Cerebellar nuclear complex (tissue), 1 donor: Measurements from ENCODE around the gene PLEKHA8.

ENCODE experiments used
- DNase-seq, 2 experiments: peaks; one replicate each; lab custom pipeline; 2025; lab: John Stamatoyannopoulos, UW

The PLEKHA8 gene

DNA sequence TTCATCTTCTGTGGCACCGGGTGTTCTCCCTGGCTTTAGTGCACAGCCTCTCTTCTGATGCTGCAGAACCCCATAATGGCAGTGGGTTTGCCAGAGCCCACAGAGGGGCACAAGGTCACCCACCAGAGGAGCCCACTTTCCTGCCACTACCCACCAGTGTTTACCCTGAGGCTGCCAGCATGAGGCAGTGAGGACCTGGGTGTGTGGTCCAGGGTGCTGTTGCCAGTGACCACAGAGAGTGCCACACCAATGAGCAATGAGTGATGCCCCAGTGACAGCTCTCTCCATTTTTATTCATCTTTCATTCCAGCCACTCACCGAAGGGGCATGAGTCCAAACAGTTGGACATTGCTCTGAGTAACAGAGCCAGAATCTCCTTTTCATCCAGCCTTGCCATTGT, 141.4 kb downstream of the PLEKHA8 start:
- no peak for DNase-seq

DNA sequence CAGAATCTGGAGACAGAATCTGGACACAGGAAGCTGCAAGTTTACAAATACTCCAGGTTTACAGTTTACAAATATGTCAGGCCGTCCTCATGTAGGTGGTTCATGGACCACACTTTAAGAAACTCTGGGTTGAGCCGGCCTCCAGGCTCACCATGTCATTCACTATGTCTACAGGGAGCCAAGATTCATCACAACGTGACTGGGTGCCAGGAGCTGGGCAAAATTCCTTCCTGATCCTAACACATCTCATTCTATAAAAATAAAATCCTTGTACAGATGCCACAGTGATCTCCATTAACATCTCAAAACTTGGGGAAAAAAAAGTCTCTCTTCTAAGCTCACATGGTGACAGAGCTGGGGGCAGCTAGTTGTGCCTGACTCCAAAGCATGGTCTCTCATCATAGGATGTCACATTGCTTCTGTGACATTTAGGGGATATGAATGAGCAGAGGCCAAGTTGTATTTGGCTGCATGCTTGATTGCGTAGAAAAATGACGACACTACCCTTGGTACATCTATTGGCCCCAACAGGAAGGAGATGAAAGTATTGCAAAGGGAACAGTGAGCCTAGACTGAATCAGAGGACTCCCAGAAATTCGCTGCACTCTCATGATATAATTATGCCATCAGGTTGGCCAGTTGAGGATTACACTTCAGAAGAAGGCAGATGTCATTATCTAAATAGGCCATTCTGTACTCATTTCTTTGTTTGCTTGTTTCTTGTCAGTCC, 142.4 kb downstream of the PLEKHA8 start:
- DNase-seq, result no peak

DNA sequence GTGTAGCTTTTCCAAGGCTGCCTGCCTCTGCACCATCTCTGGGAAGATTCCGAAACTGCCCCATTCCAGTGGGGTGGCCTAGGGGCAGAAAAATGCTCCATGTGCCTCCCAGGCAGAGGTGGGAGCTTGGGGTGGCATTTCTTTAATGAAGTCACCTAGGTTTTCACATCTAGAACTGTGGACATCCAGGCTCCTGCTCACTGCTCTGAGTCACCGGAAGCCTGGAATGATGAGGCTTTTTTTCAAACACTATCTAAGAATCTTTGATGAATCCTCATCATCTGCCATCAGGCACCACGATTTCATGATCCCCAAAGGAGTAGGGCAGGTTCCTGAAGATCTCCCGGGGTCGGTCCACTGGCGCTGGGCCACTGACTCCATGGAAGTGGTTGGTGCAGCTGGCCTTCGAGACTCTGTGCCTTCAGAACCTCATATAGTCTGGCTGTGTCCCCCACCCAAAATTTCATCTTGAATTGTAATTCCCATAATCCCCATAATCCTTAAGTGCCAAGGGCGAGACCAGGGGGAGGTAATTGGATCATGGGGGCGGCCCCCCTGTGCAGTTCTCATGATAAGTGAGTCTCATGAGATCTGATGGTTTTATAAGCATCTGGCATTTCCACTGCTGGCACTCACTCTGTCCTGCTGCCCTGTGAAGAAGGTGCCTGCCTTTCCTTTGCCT, 143.7 kb downstream of the PLEKHA8 start:
- DNase-seq, result no peak

- no peak for DNase-seq
Measured at GRCh38 chr7:30172451-30172850, 144.2 kb downstream of the PLEKHA8 start.

- DNase-seq, result peak in 1 of 2 experiments; percentile 42
Measured at GRCh38 chr7:30173058-30173897, 145.1 kb downstream of the PLEKHA8 start.

- DNase-seq, result no peak
Measured at GRCh38 chr7:30175180-30175579, 147.0 kb downstream of the PLEKHA8 start.

- no peak for DNase-seq
Measured at GRCh38 chr7:30175636-30176147, 147.5 kb downstream of the PLEKHA8 start.

- no peak for DNase-seq
Measured at GRCh38 chr7:30176463-30177109, 148.4 kb downstream of the PLEKHA8 start.

DNA sequence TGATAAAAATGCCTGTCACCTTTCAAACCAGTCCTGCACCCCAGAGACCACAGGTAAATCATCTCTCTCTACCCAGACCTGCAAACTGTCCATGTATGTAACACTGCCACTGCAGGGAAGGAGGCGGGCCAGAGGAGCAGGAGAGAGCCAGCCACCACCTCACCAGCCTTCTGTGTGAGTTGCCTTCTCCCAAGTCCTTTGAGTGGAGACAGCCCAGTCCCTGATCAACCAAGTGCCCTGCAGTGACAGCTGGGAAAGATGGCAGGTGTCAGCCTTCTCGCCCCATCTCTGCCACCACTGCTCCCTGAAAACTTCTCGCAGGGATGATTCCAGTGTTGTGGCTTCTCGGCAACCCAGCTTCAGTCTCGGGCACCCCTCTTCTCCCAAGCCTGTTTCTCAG, 149.0 kb downstream of the PLEKHA8 start:
- DNase-seq, result no peak

DNA sequence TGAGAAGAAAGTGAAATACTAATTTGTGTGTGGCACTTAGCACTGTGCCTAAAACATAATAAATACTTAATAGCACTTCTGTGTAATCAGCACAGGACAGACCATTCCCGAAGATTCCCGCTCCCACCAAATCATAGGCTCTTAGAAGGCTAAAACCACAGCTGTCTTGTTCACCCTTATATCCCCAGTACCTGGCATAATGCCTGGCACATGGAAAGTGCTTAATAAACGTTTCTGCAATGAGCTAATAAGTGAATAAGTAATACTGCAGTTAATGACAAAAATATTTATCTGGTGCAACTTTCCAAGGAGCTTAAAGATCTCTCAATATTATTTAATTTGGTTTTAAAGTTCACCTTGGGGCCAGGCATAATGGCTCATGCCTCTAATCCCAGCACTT, 149.8 kb downstream of the PLEKHA8 start:
- DNase-seq, result no peak

DNA sequence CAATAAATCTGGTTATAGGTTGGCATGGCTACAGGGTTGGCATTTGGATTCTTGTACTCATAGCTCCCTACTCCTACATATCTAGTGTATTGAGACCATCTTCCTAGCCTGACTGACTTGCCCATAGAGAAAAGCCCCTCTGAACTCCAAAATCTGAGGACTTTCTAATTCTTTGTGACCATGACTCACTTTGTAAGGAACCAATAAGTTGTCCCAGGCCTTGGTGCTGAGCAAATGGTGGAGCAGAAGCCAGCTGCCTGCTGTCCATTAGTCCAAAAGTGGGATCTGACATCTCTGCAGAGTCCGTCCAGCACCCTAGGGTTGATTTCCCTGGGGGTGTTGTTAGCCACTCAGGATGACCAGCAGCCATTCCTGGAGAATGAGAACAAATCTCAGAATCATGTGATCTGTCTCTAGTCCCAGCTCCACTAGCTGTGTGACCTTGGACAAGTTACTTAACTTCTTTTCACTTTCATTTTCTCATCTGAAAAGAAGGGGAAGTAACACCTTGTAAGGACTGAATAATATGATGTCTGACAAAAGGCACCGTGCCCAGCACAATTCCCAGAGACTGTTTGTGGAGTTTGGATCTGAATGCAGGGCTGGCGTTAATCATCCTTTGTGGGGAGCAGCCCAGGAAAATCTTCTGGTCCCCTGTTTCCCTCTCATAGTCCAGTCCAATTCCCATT, 150.7 kb downstream of the PLEKHA8 start:
- DNase-seq, result no peak
